ENCODE results near the gene CHRM3. TPM values are rescaled to one million over a fixed set of nuclear protein-coding genes. Genes with fewer than 3 reads are reported as not detected.

The CHRM3 gene
- polyA plus RNA-seq, 2 of the 4 experiments (the other 2 are of a cell fraction): 0.01 to 0.03 TPM

- 67% methylated on average over 2 of the region's 2 CpGs for WGBS (ENCODE audit: missing lambda C conversion rate)
These were observed 30.9 kb downstream of the CHRM3 start for GRCh38 chr1:239417221-239417620.

GRCh38 chr1:239417986-239418640 is 31.7 kb downstream of the CHRM3 start:
- POLR2A ChIA-PET: no interaction called here
- H3K27ac ChIP-seq: no peak overlapping the region
- no peak for DNase-seq (ENCODE audit: low read depth in 1 of 2, low spot score in 1 of 2)
- no peaks in the 10 kb centered on the region for H3K4me1 ChIP-seq
- no peaks in the 10 kb centered on the region for H3K9me3 ChIP-seq
- no peak for ATAC-seq
- TF ChIP-seq JUN (IDR thresholded peaks at IDR 0.05): no peak
- TF ChIP-seq CEBPB (IDR thresholded peaks at IDR 0.05): no peak
- no peak for TF ChIP-seq ATOH8 (CRISPR knock-in tag; IDR thresholded peaks at IDR 0.05; ENCODE audit: low read depth)
- no peak for TF ChIP-seq NFE2L2 (conservative IDR thresholded peaks at IDR 0.05; ENCODE audit: low read length)
- TF ChIP-seq SMC3 (IDR thresholded peaks at IDR 0.05): no peak
- no peak for TF ChIP-seq RFX5 (IDR thresholded peaks at IDR 0.05)
- no peak for TF ChIP-seq PHF8 (IDR thresholded peaks at IDR 0.05; ENCODE audit: borderline replicate concordance, low read depth)
- no peak for TF ChIP-seq TFCP2L1 (CRISPR knock-in tag; IDR thresholded peaks at IDR 0.05)
- no peak for TF ChIP-seq GATA3 (IDR thresholded peaks at IDR 0.05; ENCODE audit: borderline replicate concordance)
- WGBS (ENCODE audit: missing lambda C conversion rate): 57% methylated on average over 5 of the region's 5 CpGs
- no peak overlapping the region for H3K4me3 ChIP-seq
- no peak for FAIRE-seq
- CTCF ChIA-PET: no interaction called here
- no peak overlapping the region for H3K4me2 ChIP-seq

More at GRCh38 chr1:239417221-239417620, 30.9 kb downstream of the CHRM3 start:
- TF ChIP-seq TP53 (CRISPR knock-in tag; IDR thresholded peaks at IDR 0.05) (no peak), HOXA7 (CRISPR knock-in tag; IDR thresholded peaks at IDR 0.05) (no peak), CHD4 (IDR thresholded peaks at IDR 0.05; ENCODE audit: borderline replicate concordance) (no peak), SMC3 (IDR thresholded peaks at IDR 0.05) (no peak), FOSB (CRISPR knock-in tag; IDR thresholded peaks at IDR 0.05) (no peak), EP300 (IDR thresholded peaks at IDR 0.05) (no peak), HDAC2 (IDR thresholded peaks at IDR 0.05) (no peak), FOXS1 (CRISPR knock-in tag; IDR thresholded peaks at IDR 0.05) (no peak), HOXB5 (CRISPR knock-in tag; IDR thresholded peaks at IDR 0.05) (no peak), ELK1 (IDR thresholded peaks at IDR 0.05; ENCODE audit: low read depth, low read length) (no peak), BHLHE40 (IDR thresholded peaks at IDR 0.05; ENCODE audit: low read depth, low read length) (no peak), NR3C1 (IDR thresholded peaks at IDR 0.05) (no peak), MAZ (IDR thresholded peaks at IDR 0.05; ENCODE audit: borderline replicate concordance, low read depth, low read length) (no peak), POLR2A (IDR thresholded peaks at IDR 0.05; ENCODE audit: low read length) (no peak)
- Histone ChIP-seq H3K4me2 (no peak overlapping the region), H3K4me3 (no peak overlapping the region), H3K27ac (no peak overlapping the region), H3K9me3 (no peaks in the 10 kb centered on the region), H3K4me1 (no peaks in the 10 kb centered on the region)
- ATAC-seq (no peak), DNase-seq (ENCODE audit: low read depth in 1 of 2, low spot score in 1 of 2) (no peak), FAIRE-seq (no peak)
- ChIA-PET CTCF (interaction anchor here (1.0 kb wide), 1 partner anchor 481 kb away, joined by 3 read pairs; no protein-coding TSS in a partner anchor), POLR2A (no interaction called here)

GRCh38 chr1:239418681-239419080 is 32.3 kb downstream of the CHRM3 start:
- H3K4me3 ChIP-seq: no peak overlapping the region
- no peak for TF ChIP-seq FOXS1 (CRISPR knock-in tag; IDR thresholded peaks at IDR 0.05)
- no peak for TF ChIP-seq USF2 (IDR thresholded peaks at IDR 0.05)
- no peak for TF ChIP-seq REST (IDR thresholded peaks at IDR 0.05)
- TF ChIP-seq NR3C1 (IDR thresholded peaks at IDR 0.05): no peak
- TF ChIP-seq HEYL (CRISPR knock-in tag; IDR thresholded peaks at IDR 0.05): no peak
- TF ChIP-seq RNF2 (IDR thresholded peaks at IDR 0.05; ENCODE audit: borderline replicate concordance, low read depth): no peak
- no peak for TF ChIP-seq TP53 (CRISPR knock-in tag; IDR thresholded peaks at IDR 0.05)
- TF ChIP-seq ESRRA (IDR thresholded peaks at IDR 0.05; ENCODE audit: borderline replicate concordance, low read length): no peak
- TF ChIP-seq NPAS2 (CRISPR knock-in tag; IDR thresholded peaks at IDR 0.05; ENCODE audit: borderline replicate concordance): no peak
- no peak for TF ChIP-seq CBX8 (IDR thresholded peaks at IDR 0.05)
- TF ChIP-seq MAX (IDR thresholded peaks at IDR 0.05): no peak
- TF ChIP-seq MAZ (IDR thresholded peaks at IDR 0.05; ENCODE audit: borderline replicate concordance, low read depth, low read length): no peak
- POLR2A ChIA-PET: no interaction called here
- H3K4me2 ChIP-seq: no peak overlapping the region
- no peak overlapping the region for H3K27ac ChIP-seq
- FAIRE-seq (no peak), DNase-seq (ENCODE audit: low read depth in 1 of 2, low spot score in 1 of 2) (no peak), ATAC-seq (no peak)
- no peaks in the 10 kb centered on the region for H3K9me3 ChIP-seq
- WGBS (ENCODE audit: missing lambda C conversion rate): 15% methylated on average over 1 of the region's 1 CpG
- H3K4me1 ChIP-seq: no peaks in the 10 kb centered on the region
- CTCF ChIA-PET: no interaction called here

Data from A549 (cell line).